AG04450 (cell line): ENCODE results near the gene NCL. TPM values are rescaled to one million over a fixed set of nuclear protein-coding genes. Genes with fewer than 3 reads are reported as not detected.

Source experiments
- CTCF ChIA-PET: fragments of 300-600, 350-600 bp; formaldehyde crosslinking; extraction: SDS; loops from one replicate; lab custom pipeline; 2022; ENCODE audit warnings: antibody characterized with exemption, inconsistent platforms; lab: Charles Lee
- POLR2A ChIA-PET: fragments of 350-600 bp; formaldehyde crosslinking; extraction: SDS; loops from one replicate; lab custom pipeline; 2021; ENCODE audit warnings: antibody characterized with exemption, inconsistent platforms; lab: Yijun Ruan, JAX
- DNase-seq: peaks from one replicate; pipeline ENCODE4 v3.0.0-alpha.2; 2011; ENCODE audit warnings: low read depth, low spot score
- H3K27ac ChIP-seq: one replicate; pipeline ENCODE4 v1.5.1; 2012; ENCODE audit warnings: low read depth, low read length, control low read depth
- H3K27me3 ChIP-seq: one replicate; pipeline ENCODE4 v1.6.0; 2012; ENCODE audit warnings: low read length; ENCODE audit not compliant: control insufficient read depth, insufficient read depth
- H3K4me3 ChIP-seq: 2 replicates; pipeline ENCODE4 v1.5.1; 2011; ENCODE audit warnings: mild to moderate bottlenecking, low read depth, low read length, control low read depth
- H3K9me3 ChIP-seq: 2 replicates; pipeline ENCODE4 v1.5.1; 2012; ENCODE audit warnings: low read length; ENCODE audit not compliant: control insufficient read depth, insufficient read depth
- CTCF ChIP-seq: IDR thresholded peaks from 2 replicates; pipeline ENCODE4 v1.5.1; 2011; ENCODE audit warnings: low read depth, low read length, control low read depth, inconsistent platforms
- polyA plus RNA-seq: library from polyadenylated mRNA; depleted of rRNA; stranded (reverse); fragments of >200 nt; gene quantifications from 2 replicates; pipeline ENCODE4 v1.2.3, GENCODE V29; 2011

Gene NCL
- polyA plus RNA-seq, 1 experiment: 165 TPM

GRCh38 chr2:231502596-231502995, 38.3 kb upstream of the NCL start:
- DNase-seq: no peak
- no peaks in the 10 kb centered on the region for H3K9me3 ChIP-seq
- no peak for TF ChIP-seq CTCF
- CTCF ChIA-PET: no interaction called here
- POLR2A ChIA-PET: no interaction called here
- no peak overlapping the region for H3K4me3 ChIP-seq
- no peak overlapping the region for H3K27ac ChIP-seq
- H3K27me3 ChIP-seq: no peaks in the 10 kb centered on the region

GRCh38 chr2:231497651-231498050, 33.4 kb upstream of the NCL start:
- Histone ChIP-seq H3K9me3 (no peaks in the 10 kb centered on the region), H3K27me3 (peaks cover 3% of the 10 kb centered on the region), H3K4me3 (no peak overlapping the region), H3K27ac (no peak overlapping the region)
- POLR2A ChIA-PET: interaction anchor here (0.7 kb wide), 1 partner anchor 16 kb away, joined by 3 read pairs; no protein-coding TSS in a partner anchor
- no peak for DNase-seq
- CTCF ChIA-PET: interaction anchor here (0.6 kb wide), 1 partner anchor 1657 kb away, joined by 3 read pairs; no protein-coding TSS in a partner anchor
- no peak for TF ChIP-seq CTCF

- ChIA-PET POLR2A (no interaction called here), CTCF (interaction anchor here (0.7 kb wide), 1 partner anchor 63 kb away, joined by 3 read pairs; no protein-coding TSS in a partner anchor)
- no peaks in the 10 kb centered on the region for H3K9me3 ChIP-seq
Observed at GRCh38 chr2:231494669-231495068, 30.4 kb upstream of the NCL start.

DNA sequence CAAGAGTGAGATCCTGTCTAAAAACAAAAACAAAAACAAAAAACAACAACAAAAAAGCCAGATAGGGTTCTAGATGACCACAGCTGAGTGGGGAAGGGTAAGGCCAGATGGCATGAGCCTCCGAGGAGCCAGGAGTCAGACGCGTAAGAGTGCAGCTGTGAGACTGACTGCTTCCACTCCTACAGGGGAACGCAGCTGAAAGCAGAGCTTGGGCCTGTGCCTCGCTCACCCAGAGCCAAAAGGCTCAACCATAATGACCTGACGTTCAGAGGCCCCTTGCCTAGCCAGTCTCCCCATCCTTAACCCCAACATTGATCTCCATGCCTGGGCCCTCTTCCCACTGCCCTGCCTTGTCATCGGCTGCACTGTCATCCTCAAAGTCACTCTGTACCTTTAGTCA, 26.5 kb upstream of the NCL start:
- H3K4me3 ChIP-seq: no peak overlapping the region
- DNase-seq: no peak
- ChIA-PET POLR2A (interaction anchor here (1.4 kb wide), 1 partner anchor 27 kb away, joined by 7 read pairs; no protein-coding TSS in a partner anchor), CTCF (interaction anchor here (1.0 to 1.4 kb wide), 2 partner anchors 8 to 25 kb away, joined by 3 read pairs; no protein-coding TSS in a partner anchor)
- H3K27me3 ChIP-seq: peaks cover 8% of the 10 kb centered on the region
- no peaks in the 10 kb centered on the region for H3K9me3 ChIP-seq
- TF ChIP-seq CTCF: no peak
- no peak overlapping the region for H3K27ac ChIP-seq

More at GRCh38 chr2:231494669-231495068, 30.4 kb upstream of the NCL start:
- H3K27ac ChIP-seq: no peak overlapping the region
- DNase-seq: no peak
- TF ChIP-seq CTCF: no peak
- H3K4me3 ChIP-seq: no peak overlapping the region
- H3K27me3 ChIP-seq: peaks cover 6% of the 10 kb centered on the region

- peak; percentile 14; the same call in 1 of the 2 replicates for TF ChIP-seq CTCF
- ChIA-PET POLR2A (interaction anchor here (1.4 kb wide), 1 partner anchor 26 kb away, joined by 7 read pairs; no protein-coding TSS in a partner anchor), CTCF (interaction anchor here (0.7 to 1.4 kb wide), 2 partner anchors 24 to 366 kb away, joined by 3 read pairs; no protein-coding TSS in a partner anchor)
- peaks cover 8% of the 10 kb centered on the region for H3K27me3 ChIP-seq
- no peak for DNase-seq
- no peak overlapping the region for H3K4me3 ChIP-seq
- H3K9me3 ChIP-seq: no peaks in the 10 kb centered on the region
- no peak overlapping the region for H3K27ac ChIP-seq
Observed at GRCh38 chr2:231489990-231490389, 25.7 kb upstream of the NCL start.
